SK-N-SH treated with all-trans-retinoic acid at 6 μM for 48 hours (cell line): Measurements from ENCODE around the gene TBCCD1.
"Not testable (repeated sequence)": the region's sequence is repeated elsewhere in the genome, so short reads cannot be mapped to it uniquely, and the experiment has no call there.

Experiments
- ATAC-seq: fragments of 200-7000 bp; cut with Tn5 transposase; 3 replicates; pipeline ENCODE4 v1.9.1; 2020; ENCODE audit warnings: mild to moderate bottlenecking, moderate library complexity
- ARNTL ChIP-seq: fragments of 450-650 bp; formaldehyde crosslinking; IDR thresholded peaks from 2 replicates; pipeline ENCODE4 v1.5.0; 2020; ENCODE audit warnings: low read depth, mild to moderate bottlenecking, moderate library complexity, borderline replicate concordance
- BACH2 ChIP-seq: fragments of 250-450 bp; sonication (Bioruptor Pico); IDR thresholded peaks from 2 replicates; pipeline ENCODE4 v1.9.0; 2021; ENCODE audit warnings: mild to moderate bottlenecking, borderline replicate concordance
- CSDC2 ChIP-seq: fragments of 250-450 bp; sonication (Bioruptor Pico); IDR thresholded peaks from 2 replicates; pipeline ENCODE4 v1.5.0; 2020; ENCODE audit warnings: mild to moderate bottlenecking, moderate library complexity
- ESRRG ChIP-seq: fragments of 250-450 bp; sonication (Bioruptor Pico); IDR thresholded peaks from 2 replicates; pipeline ENCODE4 v1.6.1; 2021; ENCODE audit warnings: mild to moderate bottlenecking
- GLIS3 ChIP-seq: fragments of 250-450 bp; sonication (Bioruptor Pico); IDR thresholded peaks from 2 replicates; pipeline ENCODE4 v1.5.0; 2020; ENCODE audit warnings: mild to moderate bottlenecking, moderate library complexity
- ISL1 ChIP-seq: fragments of 250-450 bp; sonication (Bioruptor Pico); IDR thresholded peaks from 2 replicates; pipeline ENCODE4 v2.1.2; 2022; ENCODE audit warnings: mild to moderate bottlenecking, moderate library complexity
- OSR1 ChIP-seq: fragments of 250-450 bp; sonication (Bioruptor Pico); IDR thresholded peaks from 2 replicates; pipeline ENCODE4 v1.8.0; 2022; ENCODE audit warnings: moderate library complexity, mild to moderate bottlenecking, inconsistent platforms
- PATZ1 ChIP-seq: fragments of 250-450 bp; sonication (Bioruptor Pico); IDR thresholded peaks from 2 replicates; pipeline ENCODE4 v1.8.0; 2020; ENCODE audit warnings: mild to moderate bottlenecking, moderate library complexity, borderline replicate concordance
- PPARA ChIP-seq: fragments of 250-450 bp; sonication (Bioruptor Pico); IDR thresholded peaks from 2 replicates; pipeline ENCODE4 v1.5.0; 2020; ENCODE audit warnings: mild to moderate bottlenecking, borderline replicate concordance
- RARB ChIP-seq: fragments of 250-450 bp; sonication (Bioruptor Pico); IDR thresholded peaks from 2 replicates; pipeline ENCODE4 v1.8.0; 2021; ENCODE audit warnings: mild to moderate bottlenecking, moderate library complexity
- SNAI2 ChIP-seq: fragments of 250-450 bp; sonication (Bioruptor Pico); IDR thresholded peaks from 2 replicates; pipeline ENCODE4 v1.5.0; 2020; ENCODE audit warnings: mild to moderate bottlenecking, moderate library complexity
- TCF4 ChIP-seq: fragments of 250-450 bp; sonication (Bioruptor Pico); IDR thresholded peaks from 2 replicates; pipeline ENCODE4 v1.8.0; 2021; ENCODE audit warnings: mild to moderate bottlenecking, moderate library complexity, borderline replicate concordance
- TOX ChIP-seq: fragments of 250-450 bp; sonication (Bioruptor Pico); IDR thresholded peaks from 2 replicates; pipeline ENCODE4 v1.8.0; 2021; ENCODE audit warnings: mild to moderate bottlenecking, moderate library complexity, borderline replicate concordance
- ZC3H10 ChIP-seq: fragments of 250-450 bp; sonication (Bioruptor Pico); IDR thresholded peaks from 2 replicates; pipeline ENCODE4 v1.5.1; 2021; ENCODE audit warnings: mild to moderate bottlenecking, moderate library complexity
- ZFP3 ChIP-seq: fragments of 250-450 bp; sonication (Bioruptor Pico); IDR thresholded peaks from 2 replicates; pipeline ENCODE4 v1.5.0; 2020; ENCODE audit warnings: mild to moderate bottlenecking, moderate library complexity
- ZFP30 ChIP-seq: fragments of 450-650 bp; formaldehyde crosslinking; IDR thresholded peaks from 2 replicates; pipeline ENCODE4 v1.5.0; 2022; ENCODE audit warnings: mild to moderate bottlenecking, moderate library complexity
- ZNF565 ChIP-seq: fragments of 450-650 bp; formaldehyde crosslinking; conservative IDR thresholded peaks from 2 replicates; pipeline ENCODE4 v1.5.0; 2020; ENCODE audit warnings: low read depth, mild to moderate bottlenecking, moderate library complexity
- ZNF70 ChIP-seq: fragments of 450-650 bp; formaldehyde crosslinking; IDR thresholded peaks from 2 replicates; pipeline ENCODE4 v1.5.0; 2020; ENCODE audit warnings: mild to moderate bottlenecking, moderate library complexity
- ZNF8 ChIP-seq: fragments of 450-650 bp; formaldehyde crosslinking; IDR thresholded peaks from 2 replicates; pipeline ENCODE4 v1.5.0; 2020; ENCODE audit warnings: mild to moderate bottlenecking, moderate library complexity
- TF ChIP-seq, protein P1 (sequence below): fragments of 250-450 bp; sonication (Bioruptor Pico); IDR thresholded peaks from 2 replicates; pipeline ENCODE4 v1.8.0; 2021; ENCODE audit warnings: low read depth, mild to moderate bottlenecking, moderate library complexity, borderline replicate concordance
- TF ChIP-seq, protein P2 (sequence below): fragments of 250-450 bp; sonication (Bioruptor Pico); IDR thresholded peaks from 2 replicates; pipeline ENCODE4 v1.5.1; 2021; ENCODE audit warnings: mild to moderate bottlenecking, moderate library complexity
- TF ChIP-seq, protein P3 (sequence below): fragments of 250-450 bp; sonication (Bioruptor Pico); IDR thresholded peaks from 2 replicates; pipeline ENCODE4 v1.5.1; 2020; ENCODE audit warnings: low read depth, mild to moderate bottlenecking, moderate library complexity

Gene TBCCD1

GRCh38 chr3:186498022-186498421 is 69.1 kb downstream of the TBCCD1 start:
- not testable (repeated sequence) for ATAC-seq
- TF ChIP-seq ZNF8 (CRISPR knock-in tag) = peak; percentile 64
- TF ChIP-seq, all 23 proteins: peak for 1; not testable (repeated sequence) for 22

- no peak for TF ChIP-seq OSR1 (CRISPR knock-in tag)
- TF ChIP-seq RARB = no peak
- TF ChIP-seq ARNTL = no peak
- TF ChIP-seq ZFP30 (CRISPR knock-in tag) = no peak
- no peak for TF ChIP-seq ZNF8 (CRISPR knock-in tag)
- TF ChIP-seq, protein P1, sequence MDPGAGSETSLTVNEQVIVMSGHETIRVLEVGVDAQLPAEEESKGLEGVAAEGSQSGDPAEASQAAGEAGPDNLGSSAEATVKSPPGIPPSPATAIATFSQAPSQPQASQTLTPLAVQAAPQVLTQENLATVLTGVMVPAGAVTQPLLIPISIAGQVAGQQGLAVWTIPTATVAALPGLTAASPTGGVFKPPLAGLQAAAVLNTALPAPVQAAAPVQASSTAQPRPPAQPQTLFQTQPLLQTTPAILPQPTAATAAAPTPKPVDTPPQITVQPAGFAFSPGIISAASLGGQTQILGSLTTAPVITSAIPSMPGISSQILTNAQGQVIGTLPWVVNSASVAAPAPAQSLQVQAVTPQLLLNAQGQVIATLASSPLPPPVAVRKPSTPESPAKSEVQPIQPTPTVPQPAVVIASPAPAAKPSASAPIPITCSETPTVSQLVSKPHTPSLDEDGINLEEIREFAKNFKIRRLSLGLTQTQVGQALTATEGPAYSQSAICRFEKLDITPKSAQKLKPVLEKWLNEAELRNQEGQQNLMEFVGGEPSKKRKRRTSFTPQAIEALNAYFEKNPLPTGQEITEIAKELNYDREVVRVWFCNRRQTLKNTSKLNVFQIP (CRISPR knock-in tag) = no peak
- no peak for TF ChIP-seq PATZ1 (CRISPR knock-in tag)
- no peak for TF ChIP-seq ZFP3 (CRISPR knock-in tag)
- no peak for TF ChIP-seq ZNF565
- TF ChIP-seq TCF4 (CRISPR knock-in tag) = no peak
- no peak for TF ChIP-seq BACH2
- TF ChIP-seq SNAI2 = no peak
- TF ChIP-seq ZC3H10 = no peak
- TF ChIP-seq CSDC2 (CRISPR knock-in tag) = no peak
- no peak for TF ChIP-seq PPARA
- no peak for TF ChIP-seq TOX (CRISPR knock-in tag)
- no peak for TF ChIP-seq ISL1 (CRISPR knock-in tag)
- TF ChIP-seq ESRRG = no peak
- ATAC-seq = no peak
Observed at GRCh38 chr3:186497608-186498007, 69.5 kb downstream of the TBCCD1 start.

DNA sequence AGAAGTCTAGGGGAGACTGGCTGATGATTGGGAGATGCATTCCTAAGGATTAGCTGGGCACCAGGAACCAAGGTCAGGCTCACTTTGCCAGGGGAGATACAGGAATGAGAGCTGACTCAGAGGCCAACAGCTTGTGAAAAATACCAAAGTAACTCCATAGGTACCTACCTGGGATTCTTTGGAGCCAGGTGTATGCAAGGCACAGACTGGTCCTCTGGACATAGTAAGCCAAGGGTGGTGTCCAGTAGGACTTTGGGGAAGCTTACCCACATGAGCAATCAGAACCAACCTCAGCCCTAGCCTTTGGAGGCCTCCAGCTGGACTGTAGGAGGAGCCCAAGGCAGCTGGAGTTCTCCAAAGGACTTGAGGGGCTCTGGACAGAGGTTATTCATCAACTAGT is 70.5 kb downstream of the TBCCD1 start:
- no peak for ATAC-seq

More for the DNA sequence above, 70.5 kb downstream of the TBCCD1 start:
- TF ChIP-seq BACH2 (no peak), ZNF70 (CRISPR knock-in tag) (no peak), ISL1 (CRISPR knock-in tag) (no peak), ESRRG (no peak), PPARA (no peak), ZNF8 (CRISPR knock-in tag) (no peak), TCF4 (CRISPR knock-in tag) (no peak), OSR1 (CRISPR knock-in tag) (no peak), ARNTL (no peak), ZFP3 (CRISPR knock-in tag) (no peak), ZC3H10 (no peak), GLIS3 (CRISPR knock-in tag) (no peak), ZNF565 (no peak), RARB (no peak), TOX (CRISPR knock-in tag) (no peak), CSDC2 (CRISPR knock-in tag) (no peak)
- TF ChIP-seq, protein P2, sequence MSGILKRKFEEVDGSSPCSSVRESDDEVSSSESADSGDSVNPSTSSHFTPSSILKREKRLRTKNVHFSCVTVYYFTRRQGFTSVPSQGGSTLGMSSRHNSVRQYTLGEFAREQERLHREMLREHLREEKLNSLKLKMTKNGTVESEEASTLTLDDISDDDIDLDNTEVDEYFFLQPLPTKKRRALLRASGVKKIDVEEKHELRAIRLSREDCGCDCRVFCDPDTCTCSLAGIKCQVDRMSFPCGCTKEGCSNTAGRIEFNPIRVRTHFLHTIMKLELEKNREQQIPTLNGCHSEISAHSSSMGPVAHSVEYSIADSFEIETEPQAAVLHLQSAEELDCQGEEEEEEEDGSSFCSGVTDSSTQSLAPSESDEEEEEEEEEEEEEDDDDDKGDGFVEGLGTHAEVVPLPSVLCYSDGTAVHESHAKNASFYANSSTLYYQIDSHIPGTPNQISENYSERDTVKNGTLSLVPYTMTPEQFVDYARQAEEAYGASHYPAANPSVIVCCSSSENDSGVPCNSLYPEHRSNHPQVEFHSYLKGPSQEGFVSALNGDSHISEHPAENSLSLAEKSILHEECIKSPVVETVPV (CRISPR knock-in tag) = no peak
- TF ChIP-seq, protein P3, sequence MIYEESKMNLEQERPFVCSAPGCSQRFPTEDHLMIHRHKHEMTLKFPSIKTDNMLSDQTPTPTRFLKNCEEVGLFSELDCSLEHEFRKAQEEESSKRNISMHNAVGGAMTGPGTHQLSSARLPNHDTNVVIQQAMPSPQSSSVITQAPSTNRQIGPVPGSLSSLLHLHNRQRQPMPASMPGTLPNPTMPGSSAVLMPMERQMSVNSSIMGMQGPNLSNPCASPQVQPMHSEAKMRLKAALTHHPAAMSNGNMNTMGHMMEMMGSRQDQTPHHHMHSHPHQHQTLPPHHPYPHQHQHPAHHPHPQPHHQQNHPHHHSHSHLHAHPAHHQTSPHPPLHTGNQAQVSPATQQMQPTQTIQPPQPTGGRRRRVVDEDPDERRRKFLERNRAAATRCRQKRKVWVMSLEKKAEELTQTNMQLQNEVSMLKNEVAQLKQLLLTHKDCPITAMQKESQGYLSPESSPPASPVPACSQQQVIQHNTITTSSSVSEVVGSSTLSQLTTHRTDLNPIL (CRISPR knock-in tag) = no peak
- TF ChIP-seq, protein P1 (CRISPR knock-in tag) = no peak
